GM03348 (cell line): Measurements from ENCODE around the gene RWDD1.

Source experiments
- DNase-seq: peaks from one replicate; pipeline ENCODE4 v3.0.0; 2012; ENCODE audit warnings: low spot score

RWDD1 gene

DNA sequence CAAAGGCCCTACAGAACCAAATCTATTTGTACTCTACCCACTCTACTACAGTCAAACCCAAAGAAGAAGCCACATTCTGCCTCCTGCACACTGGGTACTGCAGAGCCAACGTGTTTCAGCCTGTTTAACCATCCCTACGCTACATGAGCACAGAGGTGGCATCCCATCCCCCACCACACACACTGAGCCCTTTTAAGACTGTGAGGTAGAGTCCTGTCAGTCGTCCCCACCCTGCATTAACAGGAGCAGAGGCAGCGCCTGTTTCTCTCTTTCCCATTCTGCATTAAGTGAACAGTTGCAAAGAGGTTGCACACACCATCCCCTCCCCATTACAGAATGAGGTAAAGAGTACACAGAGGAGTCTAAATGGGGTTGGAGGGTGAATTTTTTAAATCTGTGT lies 39.8 kb downstream of the RWDD1 start:
- DNase-seq: no peak

- peak; percentile 96 for DNase-seq
Observed at GRCh38 chr6:116615937-116616736, 44.8 kb downstream of the RWDD1 start, which contains the start of gene RSPH4A. TSS of gene RSPH4A (plus strand) at chr6:116616479. CDS start at chr6:116616624, 145 bp downstream.

- DNase-seq: peak; percentile 47
Observed at GRCh38 chr6:116616737-116617053, 45.4 kb downstream of the RWDD1 start.

DNA sequence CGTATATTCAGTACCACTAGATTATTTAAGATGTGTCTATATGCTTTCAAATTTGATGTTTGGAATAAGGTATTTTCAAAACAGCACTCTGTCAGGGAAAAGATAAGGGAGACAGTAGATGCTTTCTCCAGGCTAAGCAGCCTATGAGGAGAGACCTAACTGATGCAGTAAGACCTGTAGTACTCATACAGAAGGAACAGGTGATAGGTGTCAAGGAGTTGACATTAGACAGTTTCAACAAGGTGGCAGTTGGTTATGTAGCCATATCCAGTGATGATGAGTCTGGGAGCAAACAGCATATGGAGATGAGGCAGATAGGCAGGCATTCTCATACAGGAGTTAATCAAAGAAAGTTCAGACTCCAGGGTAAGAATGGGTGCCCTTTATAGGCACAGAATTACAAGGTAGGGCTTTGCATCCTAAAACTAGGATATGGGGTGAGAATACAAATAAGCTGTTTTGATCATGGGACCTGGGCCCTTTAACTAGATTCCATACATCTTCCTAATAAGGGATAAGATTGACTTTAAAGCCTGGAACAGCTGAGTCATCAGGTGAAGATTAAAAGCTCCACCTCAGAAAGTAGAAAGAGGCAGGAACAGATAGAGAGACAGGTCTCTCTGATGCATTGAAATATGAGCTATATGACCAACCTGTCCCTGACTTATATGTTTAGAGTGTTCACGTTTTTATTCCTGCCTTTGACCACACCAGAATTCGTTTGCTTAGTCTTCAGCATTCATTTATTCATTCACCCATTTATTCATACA lies 52.9 kb downstream of the RWDD1 start:
- no peak for DNase-seq

DNA sequence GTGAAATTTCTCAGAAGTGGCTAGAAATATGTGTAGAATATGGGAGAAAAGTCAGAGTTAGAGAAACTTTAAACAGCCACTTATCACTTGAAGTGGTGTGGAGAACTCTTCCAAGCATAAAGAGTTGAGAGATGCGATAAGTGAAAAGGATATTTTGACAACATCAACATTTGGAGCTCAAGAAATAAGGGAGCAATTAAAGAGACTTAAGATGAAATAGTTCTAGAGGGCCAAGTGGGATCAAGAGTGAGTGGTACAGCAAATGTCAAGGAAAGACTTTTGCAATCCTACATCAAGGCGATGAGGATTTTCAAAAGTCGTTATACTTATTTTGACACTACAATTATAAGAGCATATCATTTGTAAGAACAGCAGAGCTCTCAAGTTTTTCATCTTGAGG lies 54.6 kb downstream of the RWDD1 start:
- DNase-seq: no peak

DNA sequence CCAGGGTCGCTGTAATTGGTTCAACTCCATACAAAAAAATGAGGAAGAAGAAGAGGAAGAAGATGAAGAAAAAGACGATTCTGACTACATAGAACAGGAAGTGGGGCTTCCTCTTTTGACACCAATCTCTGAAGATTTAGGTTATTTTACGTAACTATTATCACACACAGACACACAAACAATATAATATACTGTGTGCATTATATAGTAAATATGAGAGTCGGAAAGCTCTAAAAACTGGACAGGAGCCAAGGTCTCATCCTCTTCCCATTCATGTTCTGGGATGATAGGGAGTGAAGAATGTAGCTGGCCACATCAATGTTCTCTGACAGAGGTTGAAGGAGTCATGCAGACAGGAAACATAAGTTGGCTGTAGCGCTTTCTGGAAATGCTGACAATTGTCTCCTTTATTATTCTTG lies 58.3 kb downstream of the RWDD1 start:
- no peak for DNase-seq

GRCh38 chr6:116631379-116631990 lies 60.2 kb downstream of the RWDD1 start:
- no peak for DNase-seq

DNA sequence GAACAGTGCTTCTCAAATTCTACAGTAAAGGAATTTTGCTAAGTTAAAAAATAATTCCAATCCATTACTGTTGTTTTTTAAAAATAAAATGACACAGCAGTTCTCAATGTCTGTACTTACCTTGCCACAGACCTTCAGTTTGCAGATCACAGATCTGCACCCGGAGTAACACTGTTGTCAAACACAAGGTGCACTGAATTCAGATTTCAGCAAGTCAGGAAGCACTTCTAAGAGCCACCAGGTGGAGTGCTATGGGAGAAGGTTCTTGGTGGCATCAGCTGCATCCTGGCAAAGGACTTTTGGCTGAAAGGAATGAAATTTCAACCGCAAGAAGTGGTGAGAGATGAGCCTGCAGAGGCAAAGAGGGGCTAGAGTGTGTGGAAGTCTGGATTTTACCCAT lies 62.4 kb downstream of the RWDD1 start:
- DNase-seq: no peak
